NCI-H1105 treated with DMSO at 0.1 percent for 48 hours (cell line): Measurements from ENCODE around the gene HEPN1.

Experiments used
- DNase-seq: peaks from one replicate; lab custom pipeline; 2025; lab: John Stamatoyannopoulos, UW

HEPN1 gene

GRCh38 chr11:124918950-124919349 lies at the start of gene HEPN1:
TSS of gene HEPN1 (plus strand) at chr11:124919250.
- no peak for DNase-seq

DNA sequence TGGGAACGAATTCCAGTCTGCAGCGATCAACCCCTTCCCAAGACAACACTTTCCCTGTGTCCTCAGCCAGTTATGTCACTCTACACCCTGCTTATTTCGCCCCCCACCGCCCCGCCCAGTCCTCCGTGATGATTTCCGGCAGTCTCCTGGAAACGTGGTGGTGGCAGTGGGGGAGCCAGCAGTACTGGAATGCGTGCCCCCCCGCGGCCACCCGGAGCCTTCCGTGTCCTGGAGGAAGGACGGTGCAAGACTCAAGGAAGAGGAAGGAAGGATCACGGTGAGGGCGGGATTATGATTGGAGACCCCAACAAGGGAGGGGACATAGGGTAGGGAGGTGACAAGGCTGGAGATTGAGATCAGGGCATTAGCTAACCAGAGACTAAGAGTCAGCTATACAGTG lies 49.7 kb upstream of the HEPN1 start:
- no peak for DNase-seq

DNA sequence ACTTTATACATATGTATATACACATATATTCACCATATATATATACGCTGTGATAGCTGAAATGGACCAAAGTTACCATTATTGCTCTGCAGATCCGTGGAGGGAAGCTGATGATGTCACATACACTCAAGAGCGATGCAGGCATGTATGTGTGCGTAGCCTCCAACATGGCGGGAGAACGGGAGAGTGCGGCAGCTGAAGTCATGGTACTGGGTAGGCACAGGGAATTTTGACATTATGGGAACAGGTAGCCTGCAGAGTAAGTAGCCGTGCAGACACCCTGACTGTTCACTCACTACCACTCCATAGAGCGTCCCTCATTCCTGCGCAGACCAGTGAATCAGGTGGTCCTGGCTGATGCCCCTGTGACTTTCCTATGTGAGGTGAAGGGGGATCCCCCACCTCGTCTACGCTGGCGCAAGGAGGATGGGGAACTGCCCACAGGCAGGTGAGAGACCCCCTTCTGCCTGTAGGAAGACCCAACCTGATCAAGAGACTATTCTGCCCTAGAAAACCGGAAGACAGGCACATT lies 49.1 kb upstream of the HEPN1 start:
- DNase-seq: no peak

GRCh38 chr11:124870430-124870829 lies 48.6 kb upstream of the HEPN1 start:
- no peak for DNase-seq

GRCh38 chr11:124872280-124872679 lies 46.8 kb upstream of the HEPN1 start:
- no peak for DNase-seq

- DNase-seq: no peak
Observed at GRCh38 chr11:124872741-124873140, 46.3 kb upstream of the HEPN1 start.

DNA sequence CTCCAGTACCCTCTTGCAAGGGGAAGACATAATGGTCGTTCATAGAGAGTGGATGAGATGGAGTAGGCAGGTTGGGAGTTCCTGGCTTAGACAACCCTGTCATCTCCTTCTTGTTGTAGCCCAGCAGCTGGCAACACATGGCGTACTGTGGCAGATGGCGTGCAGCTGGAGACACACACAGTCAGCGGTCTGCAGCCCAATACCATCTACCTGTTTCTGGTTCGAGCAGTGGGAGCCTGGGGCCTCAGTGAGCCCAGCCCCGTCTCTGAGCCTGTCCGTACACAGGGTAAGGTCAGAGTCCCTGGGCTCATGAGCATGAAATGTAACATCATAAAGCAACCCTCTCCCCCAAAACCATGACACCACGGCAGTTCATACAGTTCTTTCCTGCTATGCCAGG lies 45.1 kb upstream of the HEPN1 start:
- DNase-seq: no peak

GRCh38 chr11:124874571-124875255 lies 44.3 kb upstream of the HEPN1 start:
- DNase-seq: no peak

- no peak for DNase-seq
Observed at GRCh38 chr11:124875401-124875800, 43.6 kb upstream of the HEPN1 start.

- DNase-seq: peak; percentile 98
Observed at GRCh38 chr11:124875943-124876817, 42.9 kb upstream of the HEPN1 start.

GRCh38 chr11:124876818-124877630 lies 42.0 kb upstream of the HEPN1 start:
- no peak for DNase-seq

- no peak for DNase-seq
Observed at GRCh38 chr11:124877631-124877909, 41.5 kb upstream of the HEPN1 start.

GRCh38 chr11:124877910-124878758 lies 40.9 kb upstream of the HEPN1 start:
- no peak for DNase-seq

- DNase-seq: no peak
Observed at GRCh38 chr11:124878759-124879492, 40.1 kb upstream of the HEPN1 start.

- DNase-seq: no peak
Observed at GRCh38 chr11:124879493-124880289, 39.4 kb upstream of the HEPN1 start.

DNA sequence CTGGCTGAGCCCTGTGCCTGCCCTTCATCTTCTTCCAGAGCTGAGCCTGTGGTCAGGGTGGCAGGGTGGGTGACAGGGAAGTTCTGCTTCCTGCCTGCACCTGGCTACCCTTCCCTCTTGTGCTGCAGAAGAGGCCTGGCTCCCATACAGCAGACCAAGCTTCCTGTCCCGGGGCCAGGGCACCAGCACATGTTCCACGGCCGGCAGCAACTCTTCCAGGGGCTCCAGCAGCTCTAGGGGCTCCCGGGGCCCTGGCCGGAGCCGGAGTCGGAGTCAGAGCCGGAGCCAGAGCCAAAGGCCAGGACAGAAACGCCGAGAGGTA lies 38.8 kb upstream of the HEPN1 start:
- no peak for DNase-seq

- DNase-seq: no peak
Observed at GRCh38 chr11:124880958-124881357, 38.1 kb upstream of the HEPN1 start.

DNA sequence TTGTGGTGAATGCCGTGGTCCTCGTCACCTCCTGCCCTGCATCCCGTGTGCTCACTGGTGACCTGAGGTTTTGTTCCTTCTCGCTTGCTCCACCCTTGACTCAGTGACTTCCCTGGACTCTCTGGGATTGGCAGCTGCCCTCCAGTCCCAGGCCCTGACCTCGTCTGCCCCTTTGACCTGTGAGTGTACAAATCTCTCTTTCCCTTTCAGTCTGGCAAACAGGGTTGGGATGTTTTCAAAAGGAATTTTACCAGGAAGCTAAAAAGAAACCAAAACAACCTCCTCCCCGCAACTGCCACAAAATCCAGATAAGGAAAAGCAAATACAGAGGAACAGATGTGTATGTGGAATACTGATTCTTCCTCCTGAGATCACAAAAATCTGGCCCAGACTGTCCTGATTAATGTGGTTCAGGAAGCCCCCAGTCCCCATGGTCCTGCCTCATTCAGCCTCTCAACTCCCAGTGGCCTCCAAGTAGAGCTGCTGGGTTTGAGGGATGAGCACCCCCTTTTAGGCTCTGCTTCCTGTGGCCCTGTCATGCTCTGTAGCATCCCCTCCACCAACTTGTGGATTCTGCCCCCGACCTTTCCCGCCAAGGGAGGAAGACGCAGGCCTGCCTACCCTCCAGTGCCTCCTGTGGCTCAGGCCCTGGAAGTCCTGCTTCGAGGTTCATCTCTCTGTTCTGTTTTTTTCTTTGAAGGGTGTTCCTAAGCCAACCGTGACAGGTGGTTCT lies 36.5 kb upstream of the HEPN1 start:
- DNase-seq: no peak

GRCh38 chr11:124884340-124884739 lies 34.7 kb upstream of the HEPN1 start:
- DNase-seq: no peak
